ACC112 (cell line): ENCODE measurements around the gene ACHE.

Experiments used
- H2AFZ ChIP-seq: fragments of 200-600 bp; sonication (generic); one replicate; pipeline ENCODE4 v1.6.0; 2017; ENCODE audit warnings: antibody characterized with exemption, low read length; ENCODE audit not compliant: unreplicated experiment
- H3K27ac ChIP-seq: fragments of 200-600 bp; sonication (generic); 2 replicates; pipeline ENCODE4 v1.5.1; 2014; ENCODE audit warnings: low read depth, mild to moderate bottlenecking, antibody characterized with exemption, low read length, moderate library complexity
- H3K27me3 ChIP-seq: fragments of 200-600 bp; sonication (generic); 2 replicates; pipeline ENCODE4 v1.6.1; 2014; ENCODE audit warnings: mild to moderate bottlenecking, antibody characterized with exemption, low read length, moderate library complexity, mixed read lengths; ENCODE audit not compliant: insufficient read depth
- H3K36me3 ChIP-seq: fragments of 200-600 bp; sonication (generic); 2 replicates; pipeline ENCODE4 v1.6.1; 2016; ENCODE audit warnings: mild to moderate bottlenecking, antibody characterized with exemption, low read length, moderate library complexity, mixed read lengths; ENCODE audit not compliant: insufficient read depth
- H3K4me1 ChIP-seq: fragments of 200-600 bp; sonication (generic); one replicate; pipeline ENCODE4 v1.6.1; 2016; ENCODE audit warnings: low read length, mixed read lengths; ENCODE audit not compliant: insufficient read depth, unreplicated experiment, control insufficient read depth
- H3K4me3 ChIP-seq: fragments of 200-600 bp; sonication (generic); 2 replicates; pipeline ENCODE4 v1.5.1; 2014; ENCODE audit warnings: mild to moderate bottlenecking, low read depth, low read length
- H3K79me2 ChIP-seq: fragments of 200-600 bp; sonication (generic); one replicate; pipeline ENCODE4 v1.6.0; 2016; ENCODE audit warnings: low read length; ENCODE audit not compliant: control insufficient read depth, unreplicated experiment, insufficient read depth

Gene ACHE

DNA sequence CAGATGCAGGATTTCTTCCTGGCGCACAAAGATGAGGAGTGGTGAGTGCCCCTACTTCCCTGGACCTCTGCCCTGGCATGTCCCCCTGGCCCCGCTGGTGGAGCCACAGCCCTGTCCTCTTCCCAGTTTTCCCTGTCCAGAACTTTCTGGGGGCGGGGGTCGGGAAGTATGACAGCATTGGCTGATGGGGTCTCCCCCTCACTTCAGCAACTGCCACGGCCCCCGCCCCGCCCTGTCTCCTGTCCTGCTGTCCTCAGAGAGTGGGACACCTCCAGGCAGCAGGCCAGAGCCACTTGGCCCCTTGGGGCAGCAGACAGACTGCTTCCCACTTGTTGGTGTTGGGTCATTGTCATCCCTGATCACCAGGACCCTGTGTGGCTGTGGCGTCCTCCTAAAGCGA, 13.5 kb downstream of the ACHE start:
- Histone ChIP-seq H3K36me3 (peaks cover 64% of the 10 kb centered on the region), H3K79me2 (peaks cover 63% of the 10 kb centered on the region)

DNA sequence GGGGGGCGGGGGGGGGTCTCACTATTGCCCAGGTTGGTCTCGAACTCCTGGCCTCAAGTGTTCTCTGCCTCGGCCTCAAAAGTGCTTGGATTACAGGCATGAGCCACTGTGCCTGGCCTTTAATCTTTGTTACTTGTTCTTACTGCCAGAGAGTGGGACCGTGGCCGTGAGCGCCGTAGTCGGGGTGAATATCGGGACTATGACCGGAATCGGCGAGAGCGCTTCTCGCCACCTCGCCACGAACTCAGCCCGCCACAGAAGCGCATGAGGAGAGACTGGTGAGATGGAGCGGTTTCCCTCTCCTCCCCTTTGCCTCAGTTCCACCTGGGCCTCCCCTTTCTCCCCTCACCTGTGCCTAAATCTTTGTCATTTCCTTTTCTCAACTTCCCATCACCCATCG, 14.6 kb downstream of the ACHE start:
- Histone ChIP-seq H3K36me3 (peaks cover 61% of the 10 kb centered on the region), H3K4me1 (peaks cover 18% of the 10 kb centered on the region), H3K27ac (no peak overlapping the region), H3K27me3 (no peaks in the 10 kb centered on the region), H2AFZ (no peak overlapping the region), H3K79me2 (peaks cover 73% of the 10 kb centered on the region), H3K4me3 (no peak overlapping the region)

More for the DNA sequence above, 13.5 kb downstream of the ACHE start:
- Histone ChIP-seq H2AFZ (no peak overlapping the region), H3K4me3 (no peak overlapping the region), H3K27me3 (no peaks in the 10 kb centered on the region), H3K4me1 (peaks cover 11% of the 10 kb centered on the region), H3K27ac (no peak overlapping the region)

DNA sequence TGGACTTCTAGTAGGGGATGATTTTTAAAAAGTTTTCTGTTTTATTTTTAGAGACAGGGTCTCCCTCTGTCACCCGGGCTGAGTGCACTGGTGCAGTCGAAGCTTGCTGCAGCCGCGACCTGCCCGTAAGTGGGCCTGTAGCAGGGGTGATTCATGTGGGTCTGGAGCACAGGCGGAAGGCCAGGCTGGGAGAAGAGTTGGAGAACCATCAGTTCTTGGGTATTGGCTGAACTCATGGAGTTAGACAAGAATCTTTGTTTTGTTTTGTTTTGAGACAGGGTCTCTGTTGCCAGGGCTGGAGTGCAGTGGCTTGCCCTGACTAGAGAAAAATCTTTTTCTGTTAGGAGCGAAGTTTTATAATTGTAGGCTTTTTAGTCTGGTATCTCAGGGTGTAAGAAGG, 15.0 kb downstream of the ACHE start:
- Histone ChIP-seq H3K36me3 (peaks cover 56% of the 10 kb centered on the region), H3K4me1 (peaks cover 18% of the 10 kb centered on the region), H3K79me2 (peaks cover 74% of the 10 kb centered on the region), H3K4me3 (no peak overlapping the region), H2AFZ (no peak overlapping the region), H3K27me3 (no peaks in the 10 kb centered on the region), H3K27ac (no peak overlapping the region)

DNA sequence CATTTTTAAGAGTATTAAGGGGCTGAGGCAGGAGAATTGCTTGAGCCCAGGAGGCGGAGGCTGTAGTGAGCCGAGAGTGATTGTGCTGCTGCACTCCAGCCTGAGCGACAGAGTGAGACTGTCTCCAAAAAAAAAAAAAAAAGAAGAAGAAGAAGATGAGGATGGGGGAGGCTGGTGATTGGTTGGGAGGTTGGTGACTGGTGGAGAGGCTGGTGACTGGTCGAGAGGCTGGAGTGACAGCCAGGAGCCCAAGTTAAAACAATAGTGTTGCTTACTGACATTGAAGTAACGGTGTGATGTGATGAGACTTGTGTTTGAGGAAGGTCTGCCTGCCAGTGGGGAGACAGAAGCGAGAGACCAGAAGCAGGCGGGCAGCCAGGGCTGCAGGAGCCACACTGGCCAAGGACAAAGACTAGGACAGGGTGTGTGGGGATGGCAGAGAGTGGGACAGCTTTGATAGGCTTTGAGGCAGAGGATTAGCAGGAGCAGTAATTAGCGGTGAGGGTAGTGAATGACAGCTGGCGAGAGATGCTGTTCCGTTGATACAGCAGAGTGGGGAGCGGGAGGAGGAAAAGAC, 15.9 kb downstream of the ACHE start:
- Histone ChIP-seq H3K27me3 (no peaks in the 10 kb centered on the region), H2AFZ (no peak overlapping the region), H3K79me2 (peaks cover 80% of the 10 kb centered on the region), H3K36me3 (peaks cover 53% of the 10 kb centered on the region), H3K4me1 (peaks cover 18% of the 10 kb centered on the region), H3K4me3 (no peak overlapping the region), H3K27ac (no peak overlapping the region)

DNA sequence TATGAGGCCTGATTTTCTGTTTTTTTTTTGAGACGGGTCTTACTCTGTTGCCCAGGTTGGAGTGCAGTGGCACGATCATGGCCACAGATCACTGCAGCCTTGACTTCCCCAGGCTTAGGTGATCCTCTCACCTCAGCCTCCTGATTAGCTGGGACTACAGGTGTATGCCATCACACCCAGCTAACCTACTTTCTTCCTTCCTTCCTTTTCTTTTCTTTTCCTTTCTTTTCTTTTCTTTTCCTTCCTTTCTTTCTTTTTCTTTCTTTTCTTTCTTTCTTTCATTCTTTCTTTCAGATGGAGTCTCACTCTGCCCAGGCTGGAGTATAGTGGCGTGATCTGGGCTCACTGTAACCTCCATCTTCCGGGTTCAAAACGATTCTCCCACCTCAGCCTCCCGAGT, 17.0 kb downstream of the ACHE start:
- Histone ChIP-seq H3K79me2 (peaks cover 82% of the 10 kb centered on the region), H3K4me1 (peaks cover 24% of the 10 kb centered on the region), H3K27me3 (no peaks in the 10 kb centered on the region), H3K27ac (no peak overlapping the region), H3K36me3 (peaks cover 51% of the 10 kb centered on the region), H2AFZ (no peak overlapping the region), H3K4me3 (no peak overlapping the region)

DNA sequence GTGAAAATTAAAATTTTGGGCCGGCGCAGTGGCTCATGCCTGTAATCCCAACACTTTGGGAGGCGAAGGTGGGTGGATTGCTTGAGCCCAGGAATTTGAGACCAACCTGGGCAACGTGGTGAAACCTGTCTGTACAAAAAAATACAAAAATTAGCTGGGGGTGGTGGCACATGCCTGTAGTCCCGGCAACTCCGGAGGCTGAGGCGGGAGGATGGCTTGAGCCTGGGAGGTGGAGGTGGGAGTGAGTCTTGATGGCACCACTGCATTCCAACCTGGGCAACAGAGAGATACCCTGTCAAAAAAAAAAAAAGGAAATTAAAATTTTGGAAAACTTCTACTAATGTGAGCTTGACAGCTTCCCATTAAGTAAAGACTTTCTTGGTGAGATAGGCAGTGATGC, 17.7 kb downstream of the ACHE start:
- H3K4me1 ChIP-seq, result peaks cover 24% of the 10 kb centered on the region
- H3K79me2 ChIP-seq, result peaks cover 81% of the 10 kb centered on the region
- no peaks in the 10 kb centered on the region for H3K27me3 ChIP-seq
- H3K4me3 ChIP-seq, result no peak overlapping the region
- H3K27ac ChIP-seq, result no peak overlapping the region
- peaks cover 46% of the 10 kb centered on the region for H3K36me3 ChIP-seq
- no peak overlapping the region for H2AFZ ChIP-seq

DNA sequence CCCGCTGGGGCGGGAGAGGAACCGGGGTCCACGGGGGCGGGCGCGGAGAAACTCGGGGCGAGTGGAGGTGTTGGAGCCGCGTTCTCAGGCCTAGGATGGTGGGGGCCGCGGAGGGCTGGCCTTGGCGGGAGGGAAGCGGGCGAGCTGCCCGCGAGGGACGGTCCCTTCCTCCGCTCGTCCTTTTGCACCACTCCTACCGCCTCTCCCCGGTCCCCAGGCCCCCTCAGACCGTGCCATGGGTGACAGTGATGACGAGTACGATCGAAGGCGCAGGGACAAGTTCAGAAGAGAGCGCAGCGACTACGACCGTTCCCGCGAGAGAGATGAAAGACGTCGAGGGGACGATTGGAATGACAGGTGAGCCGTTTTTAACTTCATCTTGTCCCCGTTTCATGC, 20.3 kb downstream of the ACHE start:
- Histone ChIP-seq H3K4me1 (peaks cover 24% of the 10 kb centered on the region), H3K27ac (peak overlapping the region; percentile 84), H2AFZ (peak overlapping the region; percentile 76), H3K36me3 (peaks cover 37% of the 10 kb centered on the region), H3K4me3 (peak overlapping the region; percentile 93), H3K79me2 (peaks cover 60% of the 10 kb centered on the region), H3K27me3 (no peaks in the 10 kb centered on the region)

DNA sequence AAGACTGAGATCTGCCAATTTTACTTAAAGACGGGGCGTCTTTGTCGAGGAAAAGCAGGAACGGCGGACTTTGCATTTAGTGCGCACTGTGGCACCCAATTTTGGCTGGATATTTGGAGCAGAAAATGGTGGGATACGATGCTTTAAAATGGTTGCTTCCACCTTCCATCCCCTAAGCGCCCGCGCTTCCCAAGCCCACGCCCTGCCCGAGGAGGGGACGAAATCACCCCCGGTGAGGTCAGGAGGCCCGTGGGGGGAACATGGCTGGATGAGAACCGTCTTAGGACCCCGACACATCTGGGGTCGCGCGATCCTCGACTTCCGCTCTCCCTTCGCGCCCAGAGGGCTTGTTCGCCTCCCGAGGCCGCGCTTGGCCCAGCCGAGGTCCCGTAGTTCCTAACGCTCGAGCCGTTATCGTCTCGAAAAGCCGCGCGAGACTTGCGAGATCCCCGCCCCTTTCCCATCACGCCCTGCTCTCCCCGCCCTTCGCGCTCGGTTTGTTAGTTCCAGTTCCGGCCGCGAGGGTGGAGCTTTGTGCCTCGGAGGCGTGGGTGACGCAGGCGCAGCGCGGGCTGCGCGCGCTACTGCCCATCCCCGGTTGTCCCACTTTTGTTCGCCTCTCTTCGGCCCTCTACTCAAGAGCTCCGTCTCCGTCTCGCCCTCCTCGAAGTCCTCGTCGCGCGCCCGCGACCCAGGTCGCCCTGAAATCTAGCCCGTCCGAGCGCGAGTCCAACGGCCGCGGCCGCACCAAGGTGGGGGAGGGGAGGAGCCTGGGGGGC, 20.9 kb downstream of the ACHE start, which contains the start of gene SRRT:
SRRT (plus strand) TSS at position 527 of the 779 bp plus-strand sequence. CDS start 488 bp downstream, outside the sequence.
- Histone ChIP-seq H3K79me2 (peaks cover 55% of the 10 kb centered on the region), H3K27me3 (no peaks in the 10 kb centered on the region), H3K4me1 (peaks cover 24% of the 10 kb centered on the region), H2AFZ (peak within 1 kb of the TSS; percentile 76), H3K36me3 (peaks cover 34% of the 10 kb centered on the region), H3K4me3 (peak within 1 kb of the TSS; percentile 93), H3K27ac (peak within 1 kb of the TSS; percentile 84)

DNA sequence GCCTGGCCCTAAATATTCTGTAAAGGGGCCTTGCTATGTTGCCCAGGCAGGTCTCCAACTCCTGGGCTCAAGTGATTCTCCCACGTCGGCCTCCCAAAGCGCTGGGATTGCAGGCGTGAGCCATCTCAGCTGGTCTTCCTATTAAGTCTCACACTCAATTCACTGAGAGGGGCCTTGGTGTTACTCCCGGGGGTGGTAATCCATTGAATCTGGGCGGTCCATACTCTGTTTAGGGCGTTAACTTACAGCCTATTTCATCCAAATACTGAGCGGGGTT, 21.4 kb downstream of the ACHE start:
- Histone ChIP-seq H3K4me1 (peaks cover 24% of the 10 kb centered on the region), H3K36me3 (peaks cover 30% of the 10 kb centered on the region), H2AFZ (peak overlapping the region; percentile 19), H3K27ac (peak overlapping the region; percentile 84), H3K79me2 (peaks cover 50% of the 10 kb centered on the region), H3K4me3 (peak overlapping the region; percentile 93), H3K27me3 (no peaks in the 10 kb centered on the region)

DNA sequence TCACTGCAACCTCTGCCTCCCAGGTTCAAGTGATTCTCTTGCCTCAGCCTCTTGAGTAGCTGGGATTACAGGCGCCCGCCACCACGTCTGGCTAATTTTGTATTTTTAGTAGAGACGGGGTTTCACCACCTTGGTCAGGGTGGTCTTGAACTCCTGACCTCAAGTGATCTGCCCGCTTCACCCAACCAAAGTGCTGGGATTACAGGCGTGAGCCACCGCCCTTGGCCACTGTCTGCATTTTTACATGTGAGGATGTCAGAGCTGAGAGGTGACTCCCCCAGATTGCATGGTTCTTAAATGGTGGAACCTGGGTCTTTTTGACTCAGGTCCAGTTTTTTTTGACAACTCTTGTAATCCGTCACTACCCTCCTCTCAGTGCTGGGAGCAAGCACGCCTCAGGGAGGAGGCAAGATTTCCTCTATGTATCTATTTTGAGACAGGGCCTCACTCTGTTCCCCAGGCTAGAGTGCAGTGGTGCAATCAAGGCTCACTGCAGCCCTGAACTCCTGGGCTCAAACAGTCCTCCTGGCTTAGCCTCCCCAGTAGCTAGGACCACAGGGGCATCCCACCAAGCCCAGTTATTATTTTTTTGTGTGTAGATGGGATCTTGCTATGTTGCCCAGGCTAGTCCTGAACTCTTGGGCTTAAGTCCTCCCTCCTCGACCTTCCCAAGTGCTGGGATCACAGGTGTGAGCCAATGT, 21.9 kb downstream of the ACHE start:
- Histone ChIP-seq H3K4me3 (peak overlapping the region; percentile 93), H3K79me2 (peaks cover 50% of the 10 kb centered on the region), H3K27me3 (no peaks in the 10 kb centered on the region), H3K4me1 (peaks cover 24% of the 10 kb centered on the region), H3K27ac (peak overlapping the region; percentile 84), H2AFZ (no peak overlapping the region), H3K36me3 (peaks cover 25% of the 10 kb centered on the region; the same call in 1 of the 2 replicates)
